Neural cell (in vitro differentiated cells): ENCODE results near the gene OARD1. TPM values are rescaled to one million over a fixed set of nuclear protein-coding genes. Genes with fewer than 3 reads are reported as not detected.

Experiments
- H2AFZ ChIP-seq: fragments of 200-600, 300-800 bp; sonication (generic), shearing (Covaris generic); 2 replicates; pipeline ENCODE4 v1.6.0; 2014; ENCODE audit warnings: low read depth, mild to moderate bottlenecking, antibody characterized with exemption, low read length, moderate library complexity
- H3F3A ChIP-seq: fragments of 200-600 bp; shearing (Covaris generic); 2 replicates; pipeline ENCODE4 v1.6.1; 2016; ENCODE audit warnings: mild to moderate bottlenecking, moderate library complexity, mixed read lengths, antibody characterized with exemption, low read length; ENCODE audit not compliant: insufficient read depth, poor library complexity, severe bottlenecking
- H3K27ac ChIP-seq: fragments of 200-600, 300-800 bp; sonication (generic), shearing (Covaris generic); 2 replicates; pipeline ENCODE4 v1.5.1; 2014; ENCODE audit warnings: mild to moderate bottlenecking, low read length, moderate library complexity
- H3K27me3 ChIP-seq: fragments of 300-800, 200-600 bp; sonication (generic), shearing (Covaris generic); 2 replicates; pipeline ENCODE4 v1.6.0; 2014; ENCODE audit warnings: mild to moderate bottlenecking, low read depth, low read length, moderate library complexity; ENCODE audit not compliant: insufficient read depth
- H3K36me3 ChIP-seq: fragments of 300-800, 200-600 bp; sonication (generic), shearing (Covaris generic); 2 replicates; pipeline ENCODE4 v1.5.1; 2014; ENCODE audit warnings: mild to moderate bottlenecking, antibody characterized with exemption, low read length, moderate library complexity; ENCODE audit not compliant: insufficient read depth
- H3K4me2 ChIP-seq: fragments of 300-800, 200-600 bp; sonication (generic), shearing (Covaris generic); 2 replicates; pipeline ENCODE4 v1.6.0; 2014; ENCODE audit warnings: mild to moderate bottlenecking, low read length
- H3K4me3 ChIP-seq: fragments of 300-800, 200-600 bp; sonication (generic), shearing (Covaris generic); 2 replicates; pipeline ENCODE4 v1.5.1; 2014; ENCODE audit warnings: mild to moderate bottlenecking, low read length, moderate library complexity
- H3K79me2 ChIP-seq: fragments of 200-600 bp; shearing (Covaris generic); replicated peaks from 2 replicates; pipeline ENCODE4 v1.6.0; 2014; ENCODE audit warnings: mild to moderate bottlenecking, low read length, moderate library complexity; ENCODE audit not compliant: insufficient read depth
- H3K9ac ChIP-seq: fragments of 300-800, 200-600 bp; sonication (generic), shearing (Covaris generic); 2 replicates; pipeline ENCODE4 v1.6.1; 2016; ENCODE audit warnings: mild to moderate bottlenecking, low read length, mixed read lengths
- H3K9me2 ChIP-seq: fragments of 200-600 bp; shearing (Covaris generic); 2 replicates; pipeline ENCODE4 v1.6.1; 2016; ENCODE audit warnings: mild to moderate bottlenecking, low read length, mixed read lengths; ENCODE audit not compliant: insufficient read depth
- H3K9me3 ChIP-seq: fragments of 200-600, 300-800 bp; sonication (generic), shearing (Covaris generic); 2 replicates; pipeline ENCODE4 v1.6.1; 2016; ENCODE audit warnings: mild to moderate bottlenecking, mixed run types, low read length, moderate library complexity, mixed read lengths
- H4K20me1 ChIP-seq: fragments of 200-600 bp; shearing (Covaris generic); 2 replicates; pipeline ENCODE4 v1.6.1; 2016; ENCODE audit warnings: mild to moderate bottlenecking, mixed run types; ENCODE audit not compliant: insufficient read depth
- EP300 ChIP-seq: fragments of 450-650 bp; conservative IDR thresholded peaks from 2 replicates; pipeline ENCODE4 v1.6.1; 2014; ENCODE audit warnings: antibody characterized with exemption, mild to moderate bottlenecking, moderate library complexity; ENCODE audit not compliant: poor library complexity, severe bottlenecking
- EZH2 ChIP-seq: fragments of 200-600, 300-800 bp; shearing (Covaris generic), sonication (generic); IDR thresholded peaks from 2 replicates; pipeline ENCODE4 v1.6.1; 2014; ENCODE audit warnings: antibody characterized with exemption, low read length, borderline replicate concordance, mild to moderate bottlenecking; ENCODE audit not compliant: insufficient read depth, poor library complexity, severe bottlenecking
- MXI1 ChIP-seq: fragments of 450-650 bp; conservative IDR thresholded peaks from 2 replicates; pipeline ENCODE4 v1.6.1; 2014; ENCODE audit warnings: antibody characterized with exemption, mild to moderate bottlenecking; ENCODE audit not compliant: poor library complexity, severe bottlenecking
- POLR2AphosphoS5 ChIP-seq: IDR thresholded peaks from 2 replicates; pipeline ENCODE4 v1.6.1; 2012
- RAD21 ChIP-seq: fragments of 450-650 bp; conservative IDR thresholded peaks from 2 replicates; pipeline ENCODE4 v1.6.1; 2014; ENCODE audit warnings: antibody characterized with exemption, mild to moderate bottlenecking, moderate library complexity
- SMC3 ChIP-seq: fragments of 450-650 bp; conservative IDR thresholded peaks from 2 replicates; pipeline ENCODE4 v1.6.1; 2014; ENCODE audit warnings: antibody characterized with exemption, mild to moderate bottlenecking, moderate library complexity; ENCODE audit not compliant: poor library complexity
- TAF1 ChIP-seq: IDR thresholded peaks from 2 replicates; pipeline ENCODE4 v1.6.1; 2012; ENCODE audit warnings: low read depth
- polyA plus RNA-seq: library from polyadenylated mRNA; depleted of rRNA; stranded (reverse); fragments of >200 nt; gene quantifications from 2 replicates; pipeline ENCODE4 v1.2.3, GENCODE V29; 2014
- TF ChIP-seq, protein P1 (sequence below): IDR thresholded peaks from 2 replicates; pipeline ENCODE4 v1.6.1; 2012; ENCODE audit warnings: borderline replicate concordance
- TF ChIP-seq, protein P2 (sequence below): fragments of 450-650 bp; IDR thresholded peaks from 2 replicates; pipeline ENCODE4 v1.5.1; 2014; ENCODE audit warnings: antibody characterized with exemption, mild to moderate bottlenecking, moderate library complexity; ENCODE audit not compliant: poor library complexity, severe bottlenecking

The OARD1 gene
- polyA plus RNA-seq, 1 donor from 2014 or later, result 38.7 TPM

DNA sequence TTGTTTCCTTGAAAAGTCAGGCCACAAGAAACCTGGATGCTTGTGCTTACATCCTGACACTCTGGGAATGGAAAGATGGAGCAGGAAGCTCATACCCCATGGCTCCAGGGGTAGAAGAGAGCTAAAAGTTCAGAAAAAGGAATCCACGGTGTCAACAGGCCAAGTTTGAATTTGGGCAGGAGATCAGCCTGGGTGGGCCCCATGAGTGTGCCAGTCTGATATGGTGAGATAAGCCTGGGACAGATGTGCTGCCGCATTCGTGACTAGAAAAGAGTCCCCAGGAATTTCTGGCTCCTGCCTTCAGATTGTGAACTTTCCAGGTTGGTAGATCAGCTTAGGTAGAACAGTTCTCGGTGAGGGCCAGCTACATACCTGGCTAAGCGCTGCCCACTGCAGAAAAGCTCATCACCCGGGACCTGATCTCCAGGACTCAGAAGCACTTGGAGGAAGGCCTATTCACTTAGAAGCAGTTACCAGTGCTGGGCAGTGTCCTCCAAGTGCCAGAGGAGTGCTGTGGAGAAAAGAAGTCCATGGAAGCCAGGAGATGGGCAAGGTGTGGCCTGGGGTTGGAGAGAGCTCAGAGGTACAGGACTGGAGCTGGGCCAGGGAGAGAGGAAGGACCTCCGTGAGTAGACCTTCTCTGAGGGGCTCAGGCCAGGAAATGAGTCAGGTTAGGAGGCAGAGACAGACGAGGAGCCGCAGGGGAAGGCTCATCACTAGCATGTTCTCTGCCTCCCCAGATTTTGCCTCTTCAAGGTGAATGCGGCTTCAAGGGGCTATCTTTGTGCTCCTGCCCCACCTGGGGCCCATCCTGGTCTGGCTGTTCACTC, 29.7 kb downstream of the OARD1 start, which contains the start of gene TSPO2:
TSPO2 (plus strand) TSS at position 242 of the 830 bp plus-strand sequence; CDS start at position 761, 519 bp downstream.
- Histone ChIP-seq H3K9me2 (no peaks in the 10 kb centered on the region), H2AFZ (no peak within 1 kb of the TSS), H3F3A (no peaks in the 10 kb centered on the region), H3K27me3 (no peaks in the 10 kb centered on the region), H3K4me3 (no peak within 1 kb of the TSS), H3K9me3 (no peaks in the 10 kb centered on the region), H3K79me2 (no peaks in the 10 kb centered on the region), H3K9ac (no peak within 1 kb of the TSS), H3K36me3 (no peaks in the 10 kb centered on the region), H4K20me1 (no peaks in the 10 kb centered on the region), H3K4me2 (no peak within 1 kb of the TSS), H3K27ac (no peak within 1 kb of the TSS)
- TF ChIP-seq RAD21, result no peak
- no peak for TF ChIP-seq TAF1
- TF ChIP-seq, protein P1, sequence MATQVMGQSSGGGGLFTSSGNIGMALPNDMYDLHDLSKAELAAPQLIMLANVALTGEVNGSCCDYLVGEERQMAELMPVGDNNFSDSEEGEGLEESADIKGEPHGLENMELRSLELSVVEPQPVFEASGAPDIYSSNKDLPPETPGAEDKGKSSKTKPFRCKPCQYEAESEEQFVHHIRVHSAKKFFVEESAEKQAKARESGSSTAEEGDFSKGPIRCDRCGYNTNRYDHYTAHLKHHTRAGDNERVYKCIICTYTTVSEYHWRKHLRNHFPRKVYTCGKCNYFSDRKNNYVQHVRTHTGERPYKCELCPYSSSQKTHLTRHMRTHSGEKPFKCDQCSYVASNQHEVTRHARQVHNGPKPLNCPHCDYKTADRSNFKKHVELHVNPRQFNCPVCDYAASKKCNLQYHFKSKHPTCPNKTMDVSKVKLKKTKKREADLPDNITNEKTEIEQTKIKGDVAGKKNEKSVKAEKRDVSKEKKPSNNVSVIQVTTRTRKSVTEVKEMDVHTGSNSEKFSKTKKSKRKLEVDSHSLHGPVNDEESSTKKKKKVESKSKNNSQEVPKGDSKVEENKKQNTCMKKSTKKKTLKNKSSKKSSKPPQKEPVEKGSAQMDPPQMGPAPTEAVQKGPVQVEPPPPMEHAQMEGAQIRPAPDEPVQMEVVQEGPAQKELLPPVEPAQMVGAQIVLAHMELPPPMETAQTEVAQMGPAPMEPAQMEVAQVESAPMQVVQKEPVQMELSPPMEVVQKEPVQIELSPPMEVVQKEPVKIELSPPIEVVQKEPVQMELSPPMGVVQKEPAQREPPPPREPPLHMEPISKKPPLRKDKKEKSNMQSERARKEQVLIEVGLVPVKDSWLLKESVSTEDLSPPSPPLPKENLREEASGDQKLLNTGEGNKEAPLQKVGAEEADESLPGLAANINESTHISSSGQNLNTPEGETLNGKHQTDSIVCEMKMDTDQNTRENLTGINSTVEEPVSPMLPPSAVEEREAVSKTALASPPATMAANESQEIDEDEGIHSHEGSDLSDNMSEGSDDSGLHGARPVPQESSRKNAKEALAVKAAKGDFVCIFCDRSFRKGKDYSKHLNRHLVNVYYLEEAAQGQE, result no peak
- no peak for TF ChIP-seq MXI1
- TF ChIP-seq POLR2AphosphoS5, result no peak
- no peak for TF ChIP-seq EZH2
- no peak for TF ChIP-seq EP300
- no peak for TF ChIP-seq SMC3
- TF ChIP-seq, protein P2, sequence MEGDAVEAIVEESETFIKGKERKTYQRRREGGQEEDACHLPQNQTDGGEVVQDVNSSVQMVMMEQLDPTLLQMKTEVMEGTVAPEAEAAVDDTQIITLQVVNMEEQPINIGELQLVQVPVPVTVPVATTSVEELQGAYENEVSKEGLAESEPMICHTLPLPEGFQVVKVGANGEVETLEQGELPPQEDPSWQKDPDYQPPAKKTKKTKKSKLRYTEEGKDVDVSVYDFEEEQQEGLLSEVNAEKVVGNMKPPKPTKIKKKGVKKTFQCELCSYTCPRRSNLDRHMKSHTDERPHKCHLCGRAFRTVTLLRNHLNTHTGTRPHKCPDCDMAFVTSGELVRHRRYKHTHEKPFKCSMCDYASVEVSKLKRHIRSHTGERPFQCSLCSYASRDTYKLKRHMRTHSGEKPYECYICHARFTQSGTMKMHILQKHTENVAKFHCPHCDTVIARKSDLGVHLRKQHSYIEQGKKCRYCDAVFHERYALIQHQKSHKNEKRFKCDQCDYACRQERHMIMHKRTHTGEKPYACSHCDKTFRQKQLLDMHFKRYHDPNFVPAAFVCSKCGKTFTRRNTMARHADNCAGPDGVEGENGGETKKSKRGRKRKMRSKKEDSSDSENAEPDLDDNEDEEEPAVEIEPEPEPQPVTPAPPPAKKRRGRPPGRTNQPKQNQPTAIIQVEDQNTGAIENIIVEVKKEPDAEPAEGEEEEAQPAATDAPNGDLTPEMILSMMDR, result no peak

DNA sequence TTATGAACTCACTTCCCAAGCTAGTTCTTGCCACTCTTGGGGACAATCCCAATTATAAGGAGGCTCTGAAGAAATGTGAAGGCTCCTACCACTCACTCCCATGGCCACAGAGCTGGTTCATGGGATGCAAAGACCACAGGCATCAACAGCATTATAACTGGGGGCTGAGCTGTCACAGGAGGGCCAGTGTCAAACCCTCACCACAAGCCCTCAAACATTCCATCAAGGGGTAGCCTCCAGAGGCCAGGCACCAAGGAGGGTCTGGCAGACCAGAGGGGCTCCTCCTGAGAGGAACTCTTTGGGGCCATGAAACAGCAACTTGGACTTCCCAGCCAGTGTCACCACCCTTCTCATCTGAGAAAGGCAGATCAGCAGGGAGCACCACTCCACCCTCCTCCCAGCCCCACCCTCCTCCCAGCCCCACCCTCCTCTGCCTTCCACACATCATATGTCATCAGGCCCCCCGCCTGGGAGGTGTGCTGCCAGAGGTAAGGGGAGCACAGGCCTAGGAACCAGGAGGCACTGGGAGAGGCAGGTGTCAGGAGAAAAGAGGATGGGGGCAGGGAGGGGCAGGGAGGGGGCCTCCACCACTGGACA, 31.1 kb downstream of the OARD1 start:
- H3K9ac ChIP-seq, result no peak overlapping the region
- no peaks in the 10 kb centered on the region for H3F3A ChIP-seq
- no peaks in the 10 kb centered on the region for H3K27me3 ChIP-seq
- no peaks in the 10 kb centered on the region for H3K9me3 ChIP-seq
- no peaks in the 10 kb centered on the region for H3K9me2 ChIP-seq
- no peaks in the 10 kb centered on the region for H3K36me3 ChIP-seq
- no peak overlapping the region for H3K27ac ChIP-seq
- H3K79me2 ChIP-seq, result no peaks in the 10 kb centered on the region
- no peaks in the 10 kb centered on the region for H4K20me1 ChIP-seq
- no peak for TF ChIP-seq EZH2
- no peak for TF ChIP-seq TAF1
- TF ChIP-seq, protein P2, result no peak
- TF ChIP-seq RAD21, result no peak
- TF ChIP-seq, protein P1, result no peak
- TF ChIP-seq SMC3, result no peak
- TF ChIP-seq MXI1, result no peak
- TF ChIP-seq POLR2AphosphoS5, result no peak
- TF ChIP-seq EP300, result no peak
- H3K4me3 ChIP-seq, result no peak overlapping the region
- H3K4me2 ChIP-seq, result no peak overlapping the region
- no peak overlapping the region for H2AFZ ChIP-seq
